ENCODE data around the gene IL1RAPL1.

DNA sequence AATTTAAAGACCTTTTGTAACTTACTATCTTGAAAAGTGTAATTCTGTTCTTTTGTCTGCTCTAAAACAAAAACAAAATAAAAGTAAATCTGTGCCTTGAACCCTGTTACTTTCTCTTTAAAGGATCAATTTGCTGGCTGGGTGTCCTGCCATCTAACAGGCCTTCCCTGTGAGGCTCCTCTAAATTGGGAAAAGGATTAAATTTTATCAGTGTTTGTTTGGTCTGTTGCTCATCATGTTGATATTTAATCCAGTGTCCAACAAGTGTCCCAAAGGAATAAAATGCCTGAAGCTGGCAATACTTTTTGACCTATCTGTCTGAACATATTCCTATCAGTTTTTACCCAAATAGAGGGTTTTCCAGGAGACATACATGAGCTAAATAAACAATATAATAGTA, 688.7 kb downstream of the IL1RAPL1 start:
- TF ChIP-seq POLR2A (IDR thresholded peaks at IDR 0.05; ENCODE audit: low read length) (no peak), E2F6 (IDR thresholded peaks at IDR 0.05; ENCODE audit: borderline replicate concordance, low read depth) (no peak)
